HG02623 (cell line): Measurements from ENCODE around the gene HOXA6.

Experiments used
- ATAC-seq: cut with Tn5 transposase; IDR thresholded peaks from one replicate; pipeline ENCODE4 v1.9.1; 2021; ENCODE audit warnings: moderate library complexity; ENCODE audit not compliant: unreplicated experiment

HOXA6 gene

GRCh38 chr7:27100694-27101170 is 46.8 kb downstream of the HOXA6 start:
- ATAC-seq, result no peak

GRCh38 chr7:27099453-27100370 is 47.9 kb downstream of the HOXA6 start:
- no peak for ATAC-seq

GRCh38 chr7:27098578-27099451 is 48.8 kb downstream of the HOXA6 start:
- no peak for ATAC-seq

- ATAC-seq, result no peak
These were observed 49.6 kb downstream of the HOXA6 start for GRCh38 chr7:27097686-27098577.

- ATAC-seq, result no peak
These were observed 50.6 kb downstream of the HOXA6 start for GRCh38 chr7:27096768-27097514.

- ATAC-seq, result peak; percentile 71
These were observed 51.4 kb downstream of the HOXA6 start, which contains the start of gene HOXA1 for GRCh38 chr7:27095897-27096767. Gene HOXA1 (minus strand): TSS chr7:27096000. CDS start chr7:27095912, 88 bp downstream.
